Measurements from ENCODE around the gene MUC20. TPM values are rescaled to one million over a fixed set of nuclear protein-coding genes. Genes with fewer than 3 reads are reported as not detected.
"Not testable (repeated sequence)": the region's sequence is repeated elsewhere in the genome, so short reads cannot be mapped to it uniquely, and the experiment has no call there.

The MUC20 gene
- total RNA-seq, 1 experiment from 2014 or later, result 0.17 TPM

- peak; percentile 5 for DNase-seq (ENCODE audit: low spot score)
These were observed 27.9 kb upstream of the MUC20 start for GRCh38 chr3:195692781-195693427.

- no peak for DNase-seq (ENCODE audit: low spot score)
These were observed 27.2 kb upstream of the MUC20 start for GRCh38 chr3:195693428-195694216.

GRCh38 chr3:195694217-195695076, 26.3 kb upstream of the MUC20 start:
- not testable (repeated sequence) for DNase-seq (ENCODE audit: low spot score)

GRCh38 chr3:195696632-195697278, 24.0 kb upstream of the MUC20 start:
- DNase-seq (ENCODE audit: low spot score), result no peak

- peak; percentile 81 for DNase-seq (ENCODE audit: low spot score)
These were observed 23.0 kb upstream of the MUC20 start for GRCh38 chr3:195697582-195698324.

- DNase-seq (ENCODE audit: low spot score), result no peak
These were observed 22.5 kb upstream of the MUC20 start for GRCh38 chr3:195698325-195698646.

GRCh38 chr3:195698647-195699387, 22.0 kb upstream of the MUC20 start:
- no peak for DNase-seq (ENCODE audit: low spot score)

GRCh38 chr3:195699388-195699771, 21.4 kb upstream of the MUC20 start:
- DNase-seq (ENCODE audit: low spot score), result no peak

- DNase-seq (ENCODE audit: low spot score), result peak; percentile 22
These were observed 20.9 kb upstream of the MUC20 start for GRCh38 chr3:195699860-195700259.

- no peak for DNase-seq (ENCODE audit: low spot score)
These were observed 20.5 kb upstream of the MUC20 start for GRCh38 chr3:195700319-195700718.

- peak; percentile 12 for DNase-seq (ENCODE audit: low spot score)
These were observed 19.5 kb upstream of the MUC20 start for GRCh38 chr3:195701042-195701915.

GRCh38 chr3:195703776-195704175, 17.0 kb upstream of the MUC20 start:
- DNase-seq (ENCODE audit: low spot score), result no peak

GRCh38 chr3:195704433-195704999, 16.3 kb upstream of the MUC20 start:
- no peak for DNase-seq (ENCODE audit: low spot score)

- peak; percentile 14 for DNase-seq (ENCODE audit: low spot score)
These were observed 15.4 kb upstream of the MUC20 start for GRCh38 chr3:195705081-195705991.

GRCh38 chr3:195708061-195708460, 12.7 kb upstream of the MUC20 start:
- DNase-seq (ENCODE audit: low spot score), result peak; percentile 17

- DNase-seq (ENCODE audit: low spot score), result peak; percentile 2
These were observed 11.9 kb upstream of the MUC20 start for GRCh38 chr3:195708626-195709481.

- DNase-seq (ENCODE audit: low spot score), result peak; percentile 5
These were observed 11.1 kb upstream of the MUC20 start for GRCh38 chr3:195709676-195710085.
